RWPE1 (cell line): Measurements from ENCODE around the gene VPREB3.

Source experiments
- CTCF ChIA-PET: fragments of 350-600 bp; sonication (Branson Sonifier 250); formaldehyde crosslinking; extraction: SDS; loops from one replicate; lab custom pipeline; 2021; lab: Yijun Ruan, JAX
- POLR2A ChIA-PET: fragments of 400-600 bp; formaldehyde crosslinking; extraction: SDS; loops from one replicate; lab custom pipeline; 2020; ENCODE audit warnings: antibody characterized with exemption; ENCODE audit not compliant: low non-redundant PET; lab: Yijun Ruan, JAX
- DNase-seq: peaks from one replicate; pipeline ENCODE4 v3.0.0; 2012; ENCODE audit warnings: low spot score
- H3K27ac ChIP-seq: fragments of 450-650 bp; 2 replicates; pipeline ENCODE4 v1.5.1; 2017
- CTCF ChIP-seq: fragments of 450-650 bp; conservative IDR thresholded peaks from 2 replicates; pipeline ENCODE4 v1.5.1; 2017; ENCODE audit warnings: low read depth, mild to moderate bottlenecking

Gene VPREB3

GRCh38 chr22:23704829-23705228 lies 49.4 kb downstream of the VPREB3 start:
- TF ChIP-seq CTCF, result no peak
- DNase-seq, result no peak
- POLR2A ChIA-PET, result no interaction called here
- no peak overlapping the region for H3K27ac ChIP-seq
- CTCF ChIA-PET, result no interaction called here

- no peak overlapping the region for H3K27ac ChIP-seq
- TF ChIP-seq CTCF, result no peak
- POLR2A ChIA-PET, result no interaction called here
- no peak for DNase-seq
- CTCF ChIA-PET, result interaction anchor here (0.9 kb wide), 1 partner anchor 923 kb away, joined by 3 read pairs; no protein-coding TSS in a partner anchor
Observed at GRCh38 chr22:23704062-23704461, 50.2 kb downstream of the VPREB3 start.
